ENCODE measurements around the gene KCP.

GRCh38 chr7:128841921-128842673, 68.4 kb downstream of the KCP start:
- TF ChIP-seq TAF1 (IDR thresholded peaks at IDR 0.05; ENCODE audit: low read depth) (no peak), CTCF (IDR thresholded peaks at IDR 0.05; ENCODE audit: poor library complexity, severe bottlenecking) (no peak), REST (IDR thresholded peaks at IDR 0.05; ENCODE audit: borderline replicate concordance) (no peak), MXI1 (conservative IDR thresholded peaks at IDR 0.05; ENCODE audit: poor library complexity, severe bottlenecking) (no peak), RAD21 (conservative IDR thresholded peaks at IDR 0.05) (no peak), EP300 (conservative IDR thresholded peaks at IDR 0.05; ENCODE audit: poor library complexity, severe bottlenecking) (no peak), POLR2AphosphoS5 (IDR thresholded peaks at IDR 0.05) (no peak)
